Stimulated activated CD4-positive, alpha-beta T cell treated with anti-CD3 and anti-CD28 coated beads, Interleukin-4, amount 100 ng/mL, for 1 hour (primary cell): ENCODE results near the gene DUSP22.

ENCODE experiments used
- DNase-seq: peaks from one replicate; pipeline ENCODE4 v3.0.0-alpha.2; 2020

Gene DUSP22

GRCh38 chr6:341914-342831 lies 49.9 kb downstream of the DUSP22 start:
- DNase-seq = no peak

GRCh38 chr6:342832-343179 lies 50.5 kb downstream of the DUSP22 start:
- DNase-seq = no peak

- no peak for DNase-seq
These were observed 51.1 kb downstream of the DUSP22 start for GRCh38 chr6:343226-343935.

- no peak for DNase-seq
These were observed 51.9 kb downstream of the DUSP22 start for GRCh38 chr6:343960-344815.

GRCh38 chr6:344816-345340 lies 52.6 kb downstream of the DUSP22 start:
- no peak for DNase-seq

GRCh38 chr6:345747-346385 lies 53.6 kb downstream of the DUSP22 start:
- DNase-seq = no peak

GRCh38 chr6:346386-347030 lies 54.2 kb downstream of the DUSP22 start:
- no peak for DNase-seq

GRCh38 chr6:347232-347631 lies 54.9 kb downstream of the DUSP22 start:
- DNase-seq = no peak

- DNase-seq = no peak
These were observed 55.9 kb downstream of the DUSP22 start for GRCh38 chr6:347951-348859.

GRCh38 chr6:348860-349396 lies 56.6 kb downstream of the DUSP22 start:
- DNase-seq = no peak

- DNase-seq = no peak
These were observed 57.2 kb downstream of the DUSP22 start for GRCh38 chr6:349491-349921.

- DNase-seq = no peak
These were observed 58.1 kb downstream of the DUSP22 start for GRCh38 chr6:350371-350770.

GRCh38 chr6:351011-351866 lies 59.0 kb downstream of the DUSP22 start:
- no peak for DNase-seq

- no peak for DNase-seq
These were observed 59.6 kb downstream of the DUSP22 start for GRCh38 chr6:351867-352289.

GRCh38 chr6:352474-352873 lies 60.2 kb downstream of the DUSP22 start:
- DNase-seq = no peak

GRCh38 chr6:352896-353470 lies 60.7 kb downstream of the DUSP22 start:
- no peak for DNase-seq

GRCh38 chr6:353642-354614 lies 61.6 kb downstream of the DUSP22 start:
- DNase-seq = no peak
